SIG-M5 treated with dmso at 0.1 percent for 504 hours (cell line): ENCODE results near the gene COL7A1.
"Not testable (repeated sequence)": the region's sequence is repeated elsewhere in the genome, so short reads cannot be mapped to it uniquely, and the experiment has no call there.

ENCODE experiments used
- DNase-seq: peaks from one replicate; lab custom pipeline; 2025; ENCODE audit not compliant: unreplicated experiment; lab: John Stamatoyannopoulos, UW

Gene COL7A1

DNA sequence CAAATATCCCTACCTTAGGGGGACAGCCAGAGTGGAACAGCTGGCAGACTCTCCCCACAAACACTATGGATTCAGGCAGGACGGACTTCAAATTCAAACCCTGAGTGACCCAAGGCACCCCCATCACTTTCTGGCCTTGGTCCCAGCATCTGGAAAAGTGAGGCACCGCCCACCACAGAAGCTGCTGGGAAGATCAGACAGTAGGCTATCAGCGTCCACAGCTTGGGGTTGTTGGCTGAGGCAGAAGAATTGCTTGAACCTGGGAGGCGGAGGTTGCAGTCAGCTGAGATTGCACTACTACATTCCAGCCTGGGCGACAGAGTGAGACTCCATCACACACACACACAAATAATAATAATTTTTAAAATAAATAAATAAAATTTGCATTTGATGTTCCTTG, 47.0 kb downstream of the COL7A1 start:
- no peak for DNase-seq

DNA sequence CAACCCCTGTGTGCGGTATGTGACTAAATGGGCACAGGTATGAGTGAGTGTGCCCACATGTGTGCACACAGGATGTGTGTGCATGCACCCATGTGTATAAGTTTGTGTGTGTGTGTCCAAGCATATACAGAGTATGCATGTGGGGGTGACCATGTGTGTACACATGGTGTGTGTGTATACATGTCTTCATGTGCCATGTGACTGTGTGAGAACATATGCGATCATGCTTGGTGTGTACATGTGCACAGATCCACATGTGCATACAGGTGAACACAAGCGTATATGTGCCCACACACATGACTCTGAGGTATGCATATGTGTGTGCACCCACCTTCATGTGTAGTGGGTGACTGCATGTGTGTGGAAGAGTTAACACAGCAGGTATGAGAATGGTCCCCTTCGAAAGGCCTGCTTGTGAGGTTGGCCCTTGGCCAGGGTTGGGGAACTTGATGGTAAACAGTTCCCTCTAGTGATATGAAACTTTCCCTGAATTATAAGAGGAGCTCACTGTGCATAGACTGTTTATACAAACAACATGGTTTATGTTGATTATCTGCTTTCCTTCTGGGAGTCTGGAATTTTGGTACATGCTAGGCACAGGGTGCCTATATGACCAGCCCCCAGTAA, 48.8 kb downstream of the COL7A1 start:
- DNase-seq, result no peak

GRCh38 chr3:48544141-48544540, 51.0 kb downstream of the COL7A1 start:
- DNase-seq, result no peak

DNA sequence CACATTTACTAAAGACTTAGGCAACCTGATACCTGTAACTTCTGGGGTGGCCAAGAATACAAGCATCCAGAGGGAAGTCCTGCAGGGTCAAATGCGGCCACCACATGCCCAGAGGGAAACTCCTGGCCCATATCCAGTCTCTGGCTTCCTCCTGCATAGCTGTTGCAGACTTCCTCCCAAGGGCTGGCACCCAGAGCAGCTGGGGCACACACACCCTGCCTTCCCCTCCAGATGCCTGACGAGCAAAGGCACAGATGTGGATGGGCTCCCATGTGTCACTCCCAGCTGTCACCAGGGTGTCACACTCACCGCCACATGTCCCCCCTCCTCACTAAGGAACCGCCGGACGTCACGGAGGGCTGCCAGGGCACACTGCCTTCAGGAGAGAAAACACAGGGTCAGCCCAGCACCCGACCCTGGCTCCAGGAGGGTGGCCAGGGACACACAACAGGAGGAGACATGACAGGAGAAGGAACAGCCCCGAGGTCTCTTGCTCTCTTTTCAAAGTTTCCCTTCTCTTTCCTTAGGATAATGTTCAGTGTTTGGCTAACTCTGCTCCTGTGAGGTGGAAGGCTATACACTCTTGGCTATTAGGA, 51.8 kb downstream of the COL7A1 start:
- DNase-seq, result no peak

GRCh38 chr3:48538451-48538850, 56.7 kb downstream of the COL7A1 start:
- DNase-seq, result no peak

DNA sequence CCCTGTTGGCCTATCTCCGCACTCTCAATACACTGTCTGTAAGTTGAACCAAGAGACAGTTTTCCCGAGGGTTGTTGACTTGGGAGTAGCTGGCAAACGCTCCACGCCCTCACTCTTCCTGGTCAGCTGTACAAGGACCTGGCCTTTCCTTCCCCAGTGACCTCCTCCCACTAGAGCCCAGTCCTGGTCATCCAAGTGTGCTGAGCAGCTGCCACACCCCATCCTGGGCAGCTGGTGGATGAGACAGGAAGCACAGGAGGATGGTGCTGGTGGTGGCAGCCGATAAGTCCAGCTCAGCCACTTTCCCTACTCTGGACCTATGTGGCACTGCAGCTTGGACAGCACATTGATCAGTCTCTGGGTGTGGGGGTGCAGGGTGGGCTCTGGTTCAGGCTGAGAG, 58.3 kb downstream of the COL7A1 start:
- no peak for DNase-seq

- DNase-seq, result no peak
Observed at GRCh38 chr3:48536116-48536515, 59.0 kb downstream of the COL7A1 start.

DNA sequence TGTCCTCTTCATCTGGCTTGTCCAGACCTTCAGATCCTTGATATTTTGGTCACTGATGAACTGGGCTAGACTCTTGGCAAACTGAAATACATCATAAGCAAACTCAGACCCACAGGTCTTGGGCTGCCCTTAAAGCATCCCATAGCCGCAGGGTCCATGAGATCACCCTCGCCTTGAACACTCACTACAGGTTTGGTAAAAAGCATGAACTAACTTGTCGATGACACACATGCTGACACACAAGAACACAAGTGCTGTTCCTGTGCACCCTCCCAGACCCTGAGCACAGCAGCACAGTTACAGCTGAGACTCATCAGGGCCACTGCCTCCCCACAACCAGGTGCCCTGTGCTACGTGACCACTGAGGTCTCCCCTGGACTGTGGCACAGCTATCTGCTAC, 59.6 kb downstream of the COL7A1 start:
- no peak for DNase-seq

DNA sequence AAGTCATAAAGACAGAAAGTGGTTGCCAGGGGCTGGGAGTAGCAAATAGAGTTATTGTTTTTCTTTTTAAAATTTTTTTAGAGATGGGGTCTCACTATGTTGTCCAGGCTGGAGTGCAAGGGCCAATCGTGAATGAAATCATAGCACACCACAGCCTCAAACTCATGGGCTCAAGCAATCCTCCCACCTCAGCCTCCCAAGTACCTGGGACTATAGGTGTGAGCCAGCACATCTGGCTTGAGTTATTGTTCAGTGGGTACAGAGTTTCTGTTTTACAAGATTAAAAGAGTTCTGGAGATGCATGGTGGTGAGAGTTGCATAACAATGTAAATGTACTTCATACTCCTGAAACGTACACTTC, 62.2 kb downstream of the COL7A1 start:
- DNase-seq, result no peak

GRCh38 chr3:48532271-48532976, 62.7 kb downstream of the COL7A1 start:
- DNase-seq, result peak; percentile 20

GRCh38 chr3:48530701-48531100, 64.4 kb downstream of the COL7A1 start:
- not testable (repeated sequence) for DNase-seq

DNA sequence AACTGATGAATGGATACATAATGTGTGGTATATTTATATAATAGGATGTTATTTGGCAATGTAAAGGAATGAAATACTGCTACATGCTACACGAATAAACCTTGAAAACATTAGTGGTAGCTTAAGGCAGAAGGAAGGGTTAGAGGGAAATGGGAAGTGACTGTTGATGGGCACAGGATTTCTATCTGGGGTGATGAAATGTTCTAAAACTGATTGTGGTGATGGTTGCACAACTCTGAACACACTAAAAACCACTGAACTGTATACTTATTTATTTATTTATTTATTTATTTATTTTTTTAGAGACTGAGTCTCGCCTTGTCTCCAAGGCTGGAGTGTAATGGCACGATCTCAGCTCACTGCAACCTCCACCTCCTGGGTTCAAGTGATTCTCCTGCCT, 66.4 kb downstream of the COL7A1 start:
- peak; percentile 95 for DNase-seq

DNA sequence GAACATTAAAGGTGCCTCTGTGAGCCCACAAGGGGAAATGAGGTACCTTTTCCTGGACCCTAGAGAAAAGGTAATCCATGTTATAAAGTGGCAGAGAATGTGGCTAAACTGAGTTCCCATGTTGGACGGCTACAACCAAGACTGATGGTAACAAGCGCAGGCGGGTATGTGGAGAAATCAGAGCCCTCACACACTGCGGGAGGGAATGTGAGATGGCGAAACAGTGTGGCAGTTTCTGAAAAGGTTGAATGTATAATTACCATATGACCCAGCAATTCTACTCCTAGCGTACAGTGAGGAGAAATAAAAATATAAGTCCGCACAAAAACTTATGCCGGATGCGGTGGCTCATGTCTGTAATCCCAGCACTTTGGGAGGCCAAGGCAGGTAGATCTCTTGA, 67.1 kb downstream of the COL7A1 start:
- peak; percentile 79 for DNase-seq

- DNase-seq, result no peak
Observed at GRCh38 chr3:48524970-48525369, 70.2 kb downstream of the COL7A1 start.

DNA sequence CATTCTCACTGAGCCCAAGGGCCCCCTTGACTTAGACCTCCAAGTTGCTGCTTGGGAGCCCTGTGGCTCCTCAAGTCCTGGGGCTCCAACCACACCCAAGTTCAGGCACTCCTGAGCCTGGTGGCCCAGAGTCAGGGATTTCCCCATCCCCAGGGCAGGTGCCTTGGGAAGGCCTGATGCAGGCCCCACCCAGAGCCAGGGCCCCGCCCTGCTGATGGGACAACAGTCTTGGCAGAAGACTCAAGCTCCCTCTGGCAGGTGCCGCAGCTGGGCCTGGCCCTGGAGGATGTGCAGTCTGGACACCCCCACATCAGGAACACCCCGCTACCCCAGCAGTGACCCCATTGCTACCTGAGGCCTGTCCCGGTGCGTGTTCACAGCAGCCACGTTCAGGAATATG, 73.5 kb downstream of the COL7A1 start:
- no peak for DNase-seq

DNA sequence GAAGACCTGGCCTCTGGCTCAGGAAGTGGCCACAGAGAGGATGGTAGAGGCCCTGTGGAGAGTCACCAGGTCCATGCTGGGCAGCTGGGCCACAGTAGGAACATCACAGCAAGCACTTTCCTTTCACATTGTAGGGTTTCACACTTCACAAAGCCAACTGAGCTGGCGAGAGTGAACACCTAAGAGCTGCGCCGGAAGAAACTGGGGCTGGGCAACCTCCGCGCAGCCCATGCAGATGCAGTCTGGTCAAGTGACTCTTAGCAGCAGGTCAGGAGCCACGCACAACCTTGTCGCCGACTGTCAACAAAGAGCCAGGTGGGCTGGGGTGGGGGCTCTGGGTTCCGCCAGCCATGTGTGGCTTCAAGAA, 75.9 kb downstream of the COL7A1 start:
- DNase-seq, result no peak

GRCh38 chr3:48518638-48519276, 76.4 kb downstream of the COL7A1 start:
- DNase-seq, result no peak

GRCh38 chr3:48518069-48518468, 77.1 kb downstream of the COL7A1 start:
- DNase-seq, result no peak

DNA sequence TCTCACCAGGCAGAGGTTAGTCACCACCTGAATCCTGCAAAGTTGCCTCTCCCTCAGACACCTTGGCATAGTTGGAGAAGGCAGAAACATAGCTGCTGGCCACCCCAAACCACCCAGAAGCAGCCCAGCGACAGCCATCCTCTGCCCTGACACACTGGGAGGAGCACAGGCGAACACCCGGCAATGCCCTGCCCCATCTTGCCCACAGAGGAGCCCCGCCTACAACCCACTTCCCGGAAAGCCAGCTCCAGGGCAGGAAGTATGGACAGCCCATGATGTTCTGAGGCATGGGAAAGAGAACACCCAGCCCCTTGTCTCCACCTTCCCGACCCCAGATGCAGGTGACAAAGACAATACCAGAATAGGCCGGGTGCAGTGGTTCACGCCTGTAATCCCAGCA, 78.6 kb downstream of the COL7A1 start:
- no peak for DNase-seq

DNA sequence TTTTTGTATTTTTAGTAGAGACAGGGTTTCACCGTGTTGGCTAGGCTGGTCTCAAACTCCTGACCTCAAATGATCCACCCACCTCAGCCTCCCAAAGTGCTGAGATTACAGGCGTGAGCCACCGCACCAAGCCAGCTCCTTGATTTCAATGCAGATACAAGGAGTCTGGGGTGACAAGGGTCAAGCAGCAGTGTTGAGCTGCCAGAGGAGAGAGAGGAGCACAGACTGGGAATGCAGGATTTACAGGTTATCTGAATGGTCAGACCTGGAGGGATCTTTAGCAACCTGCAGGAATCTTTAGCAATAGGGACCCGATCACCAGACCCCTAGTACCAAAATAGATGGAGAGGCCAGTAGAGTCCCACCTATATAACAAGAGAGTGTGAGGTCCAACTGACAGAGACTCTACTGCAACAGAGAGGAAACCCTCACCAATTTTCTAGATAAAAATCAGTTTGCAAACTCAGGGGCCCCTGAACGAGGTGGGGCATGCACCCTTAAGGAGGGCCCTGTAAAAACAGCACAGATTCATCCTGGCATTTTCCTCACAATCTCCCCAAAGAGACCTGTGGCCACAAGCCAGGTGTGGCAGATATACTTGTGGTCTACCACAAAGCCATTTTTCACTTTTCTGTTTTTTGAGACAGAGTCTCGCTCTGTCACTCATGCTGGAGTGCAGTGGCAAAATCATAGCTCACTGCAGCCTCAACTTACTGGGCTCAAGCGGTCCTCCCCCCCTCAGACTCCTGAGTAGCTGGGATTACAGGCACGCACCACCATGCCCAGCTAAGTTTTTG, 80.5 kb downstream of the COL7A1 start:
- no peak for DNase-seq
